Heart right ventricle (tissue), 16 donors: Measurements from ENCODE around the gene GRID1. TPM values are rescaled to one million over a fixed set of nuclear protein-coding genes. Genes with fewer than 3 reads are reported as not detected.

Source experiments
- ATAC-seq, 8 donors: fragments of 200-7000 bp; cut with Tn5 transposase; one replicate each; pipeline ENCODE4 v1.9.1; 2020; ENCODE audit warnings: mild to moderate bottlenecking in 8 of 8, moderate library complexity in 8 of 8, moderate number of reproducible peaks in 1 of 8
- DNase-seq, 2 donors: peaks; one replicate each; pipeline ENCODE4 v3.0.0-alpha.2; 2020
- H3K27ac ChIP-seq, 10 donors: fragments of 200-600 bp; sonication (generic) in 2 of 10; one replicate each; pipeline versions ENCODE4 v1.5.0 to v1.8.0; 2020 to 2022; ENCODE audit warnings: mild to moderate bottlenecking in 3 of 10
- H3K27me3 ChIP-seq, 7 donors: fragments of 200-600 bp; one replicate each; pipeline ENCODE4 v1.8.0; 2021 to 2022; ENCODE audit warnings: mild to moderate bottlenecking in 2 of 7
- H3K36me3 ChIP-seq, 9 donors: fragments of 200-600 bp; sonication (generic) in 1 of 9; one replicate each; pipeline versions ENCODE4 v1.5.0 to v1.8.0; 2020 to 2022; ENCODE audit warnings: mild to moderate bottlenecking in 2 of 9
- H3K4me1 ChIP-seq, 9 donors: fragments of 200-600 bp; sonication (generic) in 1 of 9; one replicate each; pipeline versions ENCODE4 v1.5.0 to v1.8.0; 2020 to 2022; ENCODE audit warnings: mild to moderate bottlenecking in 4 of 9
- H3K4me3 ChIP-seq, 10 donors: fragments of 200-600 bp; sonication (generic) in 2 of 10; one replicate each; pipeline versions ENCODE4 v1.5.0 to v1.8.0; 2020 to 2022; ENCODE audit warnings: mild to moderate bottlenecking in 7 of 10, moderate library complexity in 2 of 10
- H3K9me3 ChIP-seq, 11 donors: fragments of 200-600 bp in 10 of 11; sonication (generic) in 2 of 11; one replicate each; pipeline versions ENCODE4 v1.5.0 to v1.8.0; 2013 to 2022; ENCODE audit warnings: mild to moderate bottlenecking in 2 of 11, control low read depth in 1 of 11, moderate library complexity in 1 of 11
- WGBS, 2 donors: extraction: QIAGEN DNeasy Blood & Tissue Kit; methylation state at CpG; one replicate each; pipeline ENCODE4 v1.1.7; 2013; ENCODE audit warnings: inconsistent platforms in 1 of 2; 5-methylcytosine and 5-hydroxymethylcytosine counted together
- intact Hi-C, 10 donors: fragments of 100-400 bp; cut with DNase I; formaldehyde crosslinking; loops; one replicate each; pipeline versions ENCODE4 v1.11.1 to v1.14.2; 2022
- polyA plus RNA-seq, 2 donors: library from polyadenylated mRNA; stranded (reverse); fragments of 200-250 nt; gene quantifications; one replicate each; pipeline ENCODE4 v1.2.3, GENCODE V29; 2013
- total RNA-seq, 10 donors: library from RNA; stranded (reverse); fragmentation: NEBNext Ultra II Directional in 3 of 10; extraction: Animal tissue kit (Norgen Biotek cat#: 25700) in 3 of 10; gene quantifications; one replicate each; pipeline versions ENCODE4 v1.2.1 to v1.2.4, GENCODE V29; 2021 to 2023
- TF ChIP-seq, protein P1 (sequence below), 9 donors: fragments of 200-600 bp; sonication (generic) in 2 of 9; IDR thresholded peaks; one replicate each; pipeline versions ENCODE4 v1.5.0 to v1.8.0; 2021 to 2022; ENCODE audit warnings: antibody characterized with exemption in 9 of 9, mild to moderate bottlenecking in 5 of 9, moderate library complexity in 1 of 9
- donor health status: Arrhythmogenic right ventricular cardiomyopathy.
- donor health status: ischemic (EF 13 %, LVEDD 7.1; RV severe dilation, severe dysfunction).
- donor health status: healthy with polysubstance abuse.
- donor health status: DM: no; HTN: yes; CAD: no.
- donor health status: DM: no; HTN: no; CAD: no.
- donor health status: ischemic (EF 25% LVEDD 6.9; RV normal size, moderate dysfunction).
- donor health status: ischemic (EF 25% LVEDD 5.7; RV mildly dilated, moderate dysfunction).
- donor health status: healthy.
- donor health status: DM: yes; HTN: yes; CAD: no.
- donor health status: Ischemic cardiomyopathy.
- donor health status: ischemic (EF 35%, LVEDD 5.7; RV mildly dilated, moderate dysfunction).
- donor health status: nonischemic (EF 11% LVEDD 7.7; RV severe dilation, severe dysfunction).
- donor health status: DM: yes; HTN: yes; CAD: no.
- donor health status: PGD.
- donor health status: ischemic (EF 29% LVEDD 5.4; RV normal size, mild dysfunction).
- donor health status: nonischemic (EF 23%, LVEDD 6.1; RV moderate dilation, normal function).

The GRID1 gene
- total and polyA plus RNA-seq, 12 donors: 0.44 to 3.4 (median 1.5) TPM

DNA sequence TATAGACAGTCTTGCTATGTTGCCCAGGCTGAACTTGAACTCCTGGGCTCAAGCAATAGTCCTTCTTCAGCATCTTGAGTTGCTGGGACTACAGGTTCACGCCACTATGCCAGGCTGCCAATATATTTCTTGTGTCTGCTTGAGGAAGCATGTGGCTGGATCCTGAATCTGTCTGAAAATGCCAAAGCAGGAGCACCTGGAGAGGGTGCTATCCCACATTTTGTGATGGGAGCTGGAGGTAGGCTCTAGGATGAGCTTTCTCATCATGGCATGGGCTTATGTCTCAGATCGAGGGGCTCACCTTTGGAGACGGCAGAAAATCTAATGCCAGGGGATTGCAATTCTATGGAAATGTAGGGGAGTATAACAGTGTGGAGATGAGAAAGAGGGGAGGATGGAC is 744.2 kb downstream of the GRID1 start:
- DNase-seq (no peak), ATAC-seq (no peak)
- no peak overlapping the region for H3K4me3 ChIP-seq
- H3K9me3 ChIP-seq: no peaks in the 10 kb centered on the region
- H3K27ac ChIP-seq: no peak overlapping the region
- H3K27me3 ChIP-seq: no peaks in the 10 kb centered on the region
- TF ChIP-seq, protein P1, sequence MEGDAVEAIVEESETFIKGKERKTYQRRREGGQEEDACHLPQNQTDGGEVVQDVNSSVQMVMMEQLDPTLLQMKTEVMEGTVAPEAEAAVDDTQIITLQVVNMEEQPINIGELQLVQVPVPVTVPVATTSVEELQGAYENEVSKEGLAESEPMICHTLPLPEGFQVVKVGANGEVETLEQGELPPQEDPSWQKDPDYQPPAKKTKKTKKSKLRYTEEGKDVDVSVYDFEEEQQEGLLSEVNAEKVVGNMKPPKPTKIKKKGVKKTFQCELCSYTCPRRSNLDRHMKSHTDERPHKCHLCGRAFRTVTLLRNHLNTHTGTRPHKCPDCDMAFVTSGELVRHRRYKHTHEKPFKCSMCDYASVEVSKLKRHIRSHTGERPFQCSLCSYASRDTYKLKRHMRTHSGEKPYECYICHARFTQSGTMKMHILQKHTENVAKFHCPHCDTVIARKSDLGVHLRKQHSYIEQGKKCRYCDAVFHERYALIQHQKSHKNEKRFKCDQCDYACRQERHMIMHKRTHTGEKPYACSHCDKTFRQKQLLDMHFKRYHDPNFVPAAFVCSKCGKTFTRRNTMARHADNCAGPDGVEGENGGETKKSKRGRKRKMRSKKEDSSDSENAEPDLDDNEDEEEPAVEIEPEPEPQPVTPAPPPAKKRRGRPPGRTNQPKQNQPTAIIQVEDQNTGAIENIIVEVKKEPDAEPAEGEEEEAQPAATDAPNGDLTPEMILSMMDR (IDR thresholded peaks at IDR 0.05): no peak
- H3K36me3 ChIP-seq: no peaks in the 10 kb centered on the region
- intact Hi-C loops: loop anchor here in 1 of 10 donors (5.0 kb wide), 1 partner anchor 1540 kb away; no protein-coding TSS in a partner anchor
- WGBS, 2 donors: 96 to 97% methylated on average over 3 of the region's 3 CpGs
- no peaks in the 10 kb centered on the region for H3K4me1 ChIP-seq

DNA sequence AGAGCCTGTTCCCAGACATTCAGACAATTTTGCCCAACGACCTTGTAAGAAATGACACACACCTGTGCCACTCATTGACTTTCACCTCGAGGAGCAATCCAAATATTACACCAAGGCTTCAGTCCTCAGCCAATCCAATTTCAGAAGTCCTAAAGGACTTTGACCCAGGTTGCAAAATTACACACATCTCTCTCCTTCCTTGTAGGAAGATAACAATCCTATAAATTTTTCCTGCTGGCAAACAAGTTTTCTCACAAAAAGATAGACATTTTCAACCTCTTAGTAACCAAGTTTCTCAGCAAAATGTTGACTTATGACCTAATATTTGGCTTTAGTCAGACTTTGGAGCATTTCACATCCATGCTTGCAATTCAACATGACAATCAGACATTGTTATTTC is 745.0 kb downstream of the GRID1 start:
- Histone ChIP-seq H3K4me1 (no peaks in the 10 kb centered on the region), H3K4me3 (no peak overlapping the region), H3K27ac (no peak overlapping the region), H3K9me3 (no peaks in the 10 kb centered on the region), H3K36me3 (no peaks in the 10 kb centered on the region), H3K27me3 (no peaks in the 10 kb centered on the region)
- WGBS, 2 donors: 46 to 63% methylated on average over 2 of the region's 2 CpGs
- intact Hi-C loops: loop anchor here in 1 of 10 donors (5.0 kb wide), 1 partner anchor 1539 kb away; no protein-coding TSS in a partner anchor
- no peak for DNase-seq
- TF ChIP-seq, protein P1 (IDR thresholded peaks at IDR 0.05): no peak
- no peak for ATAC-seq

DNA sequence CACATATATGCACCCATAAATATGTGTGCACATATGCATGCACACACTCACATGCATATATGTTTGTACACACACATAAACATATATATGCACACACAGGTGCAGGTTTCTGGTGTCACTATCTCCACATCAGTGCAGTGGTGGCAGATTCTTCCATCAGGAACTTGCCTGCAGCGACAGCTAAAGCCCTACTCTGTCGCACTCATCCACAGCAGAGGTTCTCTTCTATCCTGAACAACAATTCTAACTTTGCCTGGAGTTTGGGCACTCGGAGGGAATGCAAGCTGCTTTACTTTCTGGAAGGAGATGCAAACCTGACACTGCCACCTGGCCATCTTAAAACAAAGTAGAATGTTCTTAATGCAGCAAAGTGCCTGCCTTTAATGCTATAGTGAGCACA is 745.8 kb downstream of the GRID1 start:
- no peak for ATAC-seq
- TF ChIP-seq, protein P1 (IDR thresholded peaks at IDR 0.05): no peak

DNA sequence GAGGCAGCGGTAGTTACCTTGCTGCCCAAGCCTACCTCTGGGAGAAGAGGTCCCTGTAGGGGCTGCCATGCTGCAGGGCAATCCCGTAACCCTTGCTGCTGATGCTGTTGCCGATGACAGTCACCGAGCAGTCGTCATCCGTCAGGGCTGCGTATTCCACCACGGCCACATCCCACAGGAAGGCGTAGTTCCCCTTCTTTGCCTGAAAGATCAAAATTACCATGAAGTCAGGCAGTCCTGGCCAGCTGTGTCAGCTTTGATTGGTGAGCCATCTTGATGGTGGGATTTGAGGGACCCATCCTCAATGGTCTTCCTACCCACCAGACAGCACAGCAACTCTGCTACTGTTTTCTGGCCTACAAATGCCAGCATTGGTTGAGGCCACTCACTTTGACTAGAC is 746.8 kb downstream of the GRID1 start:
- WGBS, 2 donors: 94 to 99% methylated on average over 9 of the region's 9 CpGs
- H3K4me3 ChIP-seq: no peak overlapping the region
- DNase-seq (no peak), ATAC-seq (no peak)
- no peak overlapping the region for H3K27ac ChIP-seq
- H3K4me1 ChIP-seq: no peaks in the 10 kb centered on the region
- TF ChIP-seq, protein P1 (IDR thresholded peaks at IDR 0.05): no peak
- intact Hi-C loops: loop anchor here in 1 of 10 donors (5.0 kb wide), 1 partner anchor 1538 kb away; no protein-coding TSS in a partner anchor
- no peaks in the 10 kb centered on the region for H3K27me3 ChIP-seq
- H3K9me3 ChIP-seq: no peaks in the 10 kb centered on the region
- H3K36me3 ChIP-seq: no peaks in the 10 kb centered on the region

More for the DNA sequence above, 745.8 kb downstream of the GRID1 start:
- Histone ChIP-seq H3K27me3 (no peaks in the 10 kb centered on the region), H3K4me3 (no peak overlapping the region), H3K9me3 (no peaks in the 10 kb centered on the region), H3K4me1 (no peaks in the 10 kb centered on the region), H3K36me3 (no peaks in the 10 kb centered on the region), H3K27ac (no peak overlapping the region)
- intact Hi-C loops: loop anchor here in 1 of 10 donors (5.0 kb wide), 1 partner anchor 1539 kb away; no protein-coding TSS in a partner anchor
- no peak for DNase-seq
- WGBS, 2 donors: 88 to 91% methylated on average over 3 of the region's 3 CpGs
